NCI-H1105 treated with DMSO at 0.1 percent for 48 hours (cell line): ENCODE data around the gene NPHP4.

Source experiments
- DNase-seq: peaks from one replicate; lab custom pipeline; 2025; lab: John Stamatoyannopoulos, UW

Gene NPHP4

DNA sequence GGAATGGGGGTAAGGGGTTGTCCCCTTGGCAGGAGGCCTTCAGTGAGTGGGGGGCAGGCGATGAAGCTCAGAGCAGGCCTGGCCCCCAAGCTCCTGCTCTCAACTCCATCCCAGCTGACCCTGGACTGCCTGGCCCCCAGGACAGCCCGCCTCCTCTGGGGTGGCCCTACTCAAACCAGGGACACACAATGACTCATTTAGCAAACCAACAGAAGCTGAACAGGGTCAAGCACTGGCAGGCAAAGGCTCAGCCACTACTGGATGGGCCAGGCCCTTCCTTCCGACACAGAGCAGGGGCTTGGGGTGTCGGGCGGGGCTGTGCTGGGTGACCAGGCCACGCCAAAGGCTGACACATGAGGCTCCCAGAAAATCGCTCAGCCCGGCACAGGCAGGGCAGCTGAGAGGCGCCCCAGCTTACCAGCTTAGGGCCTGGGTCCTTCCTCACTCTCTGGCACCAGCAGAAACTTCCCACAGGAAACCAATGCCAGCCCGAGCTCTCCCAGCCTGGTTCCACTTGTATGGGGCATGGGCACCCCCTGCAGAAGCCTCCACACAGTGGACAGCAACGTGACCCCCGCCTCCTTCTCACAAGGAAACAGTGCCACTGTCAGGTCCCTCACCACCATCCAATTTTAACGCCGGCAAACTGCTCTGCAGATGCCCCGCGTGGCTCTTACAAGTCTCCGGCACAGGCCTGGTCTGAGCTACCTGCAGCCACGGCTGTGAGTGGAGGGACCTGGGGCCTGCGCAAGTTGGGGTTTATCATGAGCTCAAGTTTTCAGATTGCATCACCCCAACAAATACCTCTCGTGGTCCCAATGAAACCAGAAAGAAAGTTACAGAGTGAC lies 114.3 kb downstream of the NPHP4 start:
- no peak for DNase-seq

- no peak for DNase-seq
These were observed 115.2 kb downstream of the NPHP4 start for GRCh38 chr1:5877001-5877400.

- no peak for DNase-seq
These were observed 116.1 kb downstream of the NPHP4 start for GRCh38 chr1:5876094-5876650.

DNA sequence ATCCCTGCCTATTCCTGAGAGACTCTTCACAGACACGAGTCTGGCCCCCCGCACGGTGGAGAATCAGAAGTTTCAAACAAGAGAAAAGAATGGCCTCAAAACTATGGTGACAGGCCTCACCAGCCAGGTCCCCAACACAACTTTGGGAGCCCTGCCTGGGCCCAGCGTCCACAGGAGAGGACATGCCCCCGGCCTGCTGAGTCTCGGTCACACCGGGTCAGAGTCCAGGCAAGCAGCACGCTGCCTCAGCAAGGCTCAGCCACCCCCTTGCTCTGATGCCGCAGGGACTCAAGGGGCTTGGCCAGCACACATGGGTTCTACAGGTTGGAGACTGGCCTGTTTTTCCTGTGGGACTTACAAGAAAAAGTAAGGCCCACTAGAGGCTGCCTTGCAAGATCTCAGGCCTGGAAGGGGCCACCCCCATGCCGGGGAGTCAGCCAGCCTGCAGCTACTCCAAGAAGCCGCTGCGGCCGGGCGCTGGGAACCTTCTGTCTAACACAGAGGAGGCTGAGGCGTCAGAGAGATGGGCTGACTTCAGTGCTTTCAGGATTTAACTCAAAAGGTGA lies 116.8 kb downstream of the NPHP4 start:
- no peak for DNase-seq

GRCh38 chr1:5874416-5875110 lies 117.7 kb downstream of the NPHP4 start:
- no peak for DNase-seq

GRCh38 chr1:5873556-5873955 lies 118.7 kb downstream of the NPHP4 start:
- no peak for DNase-seq

DNA sequence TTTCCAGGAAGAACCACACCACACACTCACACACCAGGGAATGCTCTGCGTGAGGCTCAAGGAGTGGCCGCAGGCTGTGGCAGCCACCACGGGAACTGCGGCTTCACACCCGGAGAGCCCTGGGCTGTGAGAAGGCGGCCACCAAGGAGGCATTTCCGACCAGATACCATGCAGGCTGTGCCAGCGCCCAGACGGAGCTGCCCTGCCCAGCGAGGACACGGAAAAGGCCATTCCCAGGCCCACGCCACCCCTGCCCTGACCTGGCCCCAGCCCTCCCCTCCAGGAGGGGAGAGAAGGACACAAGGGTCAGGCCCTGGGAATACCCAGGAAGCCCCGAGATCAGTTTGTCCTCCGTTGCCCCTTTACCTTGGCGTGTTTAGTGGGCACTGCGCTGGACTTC lies 119.3 kb downstream of the NPHP4 start:
- DNase-seq = no peak

GRCh38 chr1:5868931-5869500 lies 123.2 kb downstream of the NPHP4 start:
- no peak for DNase-seq

- no peak for DNase-seq
These were observed 126.5 kb downstream of the NPHP4 start for GRCh38 chr1:5865774-5866173.

DNA sequence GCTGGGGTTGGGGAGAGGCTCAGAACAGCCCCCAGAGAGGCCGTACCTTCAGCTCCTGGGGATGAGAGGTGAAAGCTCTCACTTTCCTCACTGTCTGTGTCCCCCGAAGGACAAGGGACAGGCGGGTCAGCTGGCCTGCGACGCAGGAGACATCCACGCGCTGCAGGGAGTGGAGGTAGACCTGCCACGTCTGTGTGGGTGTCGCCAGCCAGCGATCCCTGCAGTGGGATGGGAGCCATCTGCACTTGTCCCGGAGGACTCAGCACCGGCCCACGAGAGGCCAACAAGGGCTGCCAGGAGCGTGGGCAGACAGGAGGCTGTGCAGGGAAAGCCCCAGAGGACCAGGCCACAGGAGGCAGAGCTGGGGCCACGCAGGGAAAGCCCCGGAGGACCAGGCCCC lies 127.2 kb downstream of the NPHP4 start:
- no peak for DNase-seq

GRCh38 chr1:5864256-5864655 lies 128.0 kb downstream of the NPHP4 start:
- DNase-seq = no peak

DNA sequence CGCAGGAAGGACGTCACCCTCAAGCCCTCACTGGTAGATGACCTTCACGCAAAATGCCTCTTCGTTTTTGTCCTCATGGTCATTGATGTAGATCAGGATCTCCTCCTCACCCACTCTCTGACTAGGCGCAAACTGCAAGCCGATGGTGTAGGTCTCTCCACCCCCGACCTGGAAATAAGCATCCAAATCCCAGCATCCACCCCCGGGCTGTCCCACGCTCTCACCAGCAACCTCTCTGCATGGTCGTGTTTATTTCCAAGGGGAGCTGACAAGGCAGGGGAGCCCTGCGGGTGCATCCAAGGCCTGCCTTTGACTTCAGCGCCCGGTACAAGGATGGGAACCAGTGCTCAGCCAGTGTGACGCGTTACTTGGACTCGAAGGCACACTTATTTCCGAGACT lies 129.0 kb downstream of the NPHP4 start:
- no peak for DNase-seq

DNA sequence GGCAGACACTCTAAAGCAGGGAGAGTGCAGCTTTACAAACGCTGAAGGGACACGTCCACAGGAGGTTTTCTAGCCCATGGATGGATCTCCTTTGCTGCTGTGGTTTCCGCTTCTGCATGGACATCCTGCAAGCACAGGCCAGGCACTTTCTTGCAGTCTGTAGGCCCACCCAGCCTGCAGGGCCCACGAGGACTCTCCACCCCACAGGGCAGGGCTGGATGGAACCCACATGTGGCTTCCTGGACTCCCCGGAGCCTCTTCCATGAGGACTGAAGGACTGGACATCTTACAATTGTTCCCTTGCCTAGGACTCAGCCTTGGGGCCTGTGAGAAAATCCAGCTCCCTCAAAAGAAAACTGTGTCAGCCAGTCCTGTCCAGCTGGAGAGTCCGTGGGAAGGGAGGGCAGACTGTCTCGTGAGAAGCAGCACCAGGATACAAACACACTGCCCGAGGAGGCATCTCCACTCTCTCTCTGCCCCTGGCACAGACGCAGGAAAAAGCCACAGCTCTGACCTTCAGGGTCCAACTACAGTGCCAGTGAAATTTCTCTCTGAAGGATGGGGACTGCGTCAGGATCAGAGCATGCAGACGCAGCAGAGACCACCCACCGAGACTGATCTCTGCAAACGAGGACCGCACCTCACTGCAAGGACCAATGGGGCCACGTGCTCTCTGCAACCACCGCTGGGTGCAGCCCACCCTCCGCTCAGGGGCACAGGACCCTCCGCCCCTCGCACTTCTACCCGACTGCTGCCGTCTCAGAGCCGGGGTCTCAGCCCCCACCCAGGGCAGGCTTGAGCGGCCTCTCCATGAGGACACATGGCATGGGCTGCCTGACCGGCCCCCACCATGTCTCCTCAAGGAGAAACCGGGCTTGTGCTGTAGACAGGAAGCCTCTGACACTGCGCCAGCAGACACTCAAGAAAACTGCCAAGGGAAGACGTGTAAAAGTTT lies 130.1 kb downstream of the NPHP4 start:
- no peak for DNase-seq

DNA sequence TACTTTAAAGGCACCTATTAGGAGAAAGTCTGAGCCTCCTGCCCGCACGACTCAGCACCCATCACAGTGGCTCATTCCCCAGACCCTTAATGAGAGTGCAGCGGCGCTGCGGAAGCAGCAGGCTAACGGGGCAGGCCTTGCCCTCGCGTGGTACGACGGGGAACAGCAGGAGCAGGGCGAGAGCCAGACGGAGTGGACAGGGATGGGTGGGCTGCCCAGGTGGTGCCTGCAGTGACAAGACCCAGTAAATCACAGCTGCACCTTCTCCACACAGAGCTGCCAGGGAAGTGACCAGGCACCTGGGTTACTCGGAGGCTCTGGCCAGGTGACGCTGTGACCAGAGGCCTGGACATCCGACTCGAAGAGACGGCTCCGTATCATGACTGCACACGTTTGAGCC lies 131.9 kb downstream of the NPHP4 start:
- DNase-seq = no peak

DNA sequence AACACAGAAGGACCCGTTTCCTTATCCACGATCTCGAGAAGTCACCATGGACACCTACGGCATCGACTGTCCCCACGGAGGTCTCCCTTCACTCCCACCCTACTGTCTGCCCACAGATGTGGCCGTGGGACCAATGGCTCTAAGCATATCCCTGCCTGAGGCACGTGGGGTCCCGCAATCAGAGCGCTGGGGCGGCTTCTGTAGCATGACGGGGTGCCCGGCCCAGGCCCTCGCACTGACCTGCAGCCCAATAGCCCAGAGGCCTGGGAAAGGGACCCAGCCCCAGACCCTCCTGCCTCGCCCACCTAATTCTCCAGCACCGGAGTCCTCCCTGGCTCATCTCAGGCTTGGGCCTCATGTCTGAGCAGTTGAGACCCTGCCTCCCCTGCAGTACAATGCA lies 132.5 kb downstream of the NPHP4 start:
- no peak for DNase-seq

DNA sequence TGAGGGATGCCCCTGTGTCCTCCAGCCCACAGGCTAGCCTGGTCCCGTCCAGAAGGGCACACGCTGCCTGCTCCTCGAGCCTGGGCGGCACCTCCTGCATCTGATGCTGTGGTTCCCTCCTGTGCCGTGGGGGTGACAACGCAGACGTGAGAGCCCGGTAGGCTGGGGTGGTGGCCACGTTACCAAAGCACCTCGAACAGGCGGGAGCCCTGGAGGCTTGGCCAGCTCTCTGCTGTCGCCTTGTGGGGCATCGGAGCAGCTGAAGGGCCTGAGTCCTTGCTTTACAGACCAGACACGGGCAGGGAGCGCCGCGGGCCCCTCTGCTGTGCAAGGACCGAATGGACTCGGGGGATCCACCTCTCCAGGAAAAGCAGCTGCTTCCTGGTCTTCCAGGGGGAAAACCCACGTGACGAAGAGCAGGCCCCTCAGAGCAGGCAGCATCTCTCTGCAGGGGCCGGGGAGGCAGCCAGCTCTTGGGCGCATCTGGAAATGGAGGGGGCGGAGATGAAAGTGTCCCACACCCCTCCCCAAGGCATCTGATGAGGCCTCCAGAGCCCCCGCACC lies 133.3 kb downstream of the NPHP4 start:
- DNase-seq = no peak

DNA sequence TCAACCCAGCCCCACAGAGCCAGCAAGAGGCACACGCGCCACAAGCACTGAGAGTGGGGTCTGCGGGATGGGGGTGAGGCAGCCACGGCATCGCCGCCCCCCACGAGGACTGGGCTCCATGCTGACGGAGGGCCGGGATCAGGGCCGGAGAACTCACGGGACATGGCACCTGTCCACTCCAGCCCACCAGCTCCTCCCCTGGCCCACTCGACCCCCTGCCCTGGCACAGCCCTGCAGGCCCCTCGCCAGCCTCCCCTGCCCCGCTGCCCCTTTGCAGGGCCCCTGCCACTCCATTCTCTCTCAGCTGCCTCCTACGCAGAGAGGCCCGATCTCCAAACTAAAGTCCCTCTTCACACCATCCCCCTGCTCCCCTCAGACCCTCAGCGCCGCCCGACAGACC lies 134.0 kb downstream of the NPHP4 start:
- DNase-seq = no peak

DNA sequence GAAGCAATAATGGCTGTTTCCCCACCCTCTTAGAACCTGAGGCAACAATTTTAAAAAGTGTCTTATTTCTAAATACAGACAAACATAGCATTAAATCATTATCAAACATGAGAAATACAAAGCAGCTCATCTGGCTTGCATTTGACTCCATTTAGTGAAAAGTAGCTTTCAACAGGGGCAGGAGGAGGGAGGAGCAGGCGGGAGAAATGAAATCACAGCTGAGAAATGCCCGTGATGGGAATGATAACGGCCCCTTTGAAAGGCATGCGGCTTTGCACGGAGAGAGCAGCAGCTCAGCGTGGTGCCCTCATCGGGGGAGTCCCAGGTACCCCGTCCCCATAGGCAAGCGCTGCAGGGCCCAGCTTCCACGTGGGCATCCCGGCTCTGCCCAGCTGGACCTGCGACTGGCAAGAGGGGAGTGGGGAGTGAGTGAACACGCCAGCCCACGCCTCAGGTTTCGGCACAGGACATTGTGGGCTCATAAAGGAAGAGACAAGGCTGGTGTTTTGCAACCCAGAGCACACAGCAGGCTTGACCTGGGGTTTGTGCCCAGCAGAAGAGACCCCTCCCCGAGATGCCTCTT lies 134.6 kb downstream of the NPHP4 start:
- DNase-seq = no peak

- DNase-seq = no peak
These were observed 135.2 kb downstream of the NPHP4 start for GRCh38 chr1:5857011-5857410.

DNA sequence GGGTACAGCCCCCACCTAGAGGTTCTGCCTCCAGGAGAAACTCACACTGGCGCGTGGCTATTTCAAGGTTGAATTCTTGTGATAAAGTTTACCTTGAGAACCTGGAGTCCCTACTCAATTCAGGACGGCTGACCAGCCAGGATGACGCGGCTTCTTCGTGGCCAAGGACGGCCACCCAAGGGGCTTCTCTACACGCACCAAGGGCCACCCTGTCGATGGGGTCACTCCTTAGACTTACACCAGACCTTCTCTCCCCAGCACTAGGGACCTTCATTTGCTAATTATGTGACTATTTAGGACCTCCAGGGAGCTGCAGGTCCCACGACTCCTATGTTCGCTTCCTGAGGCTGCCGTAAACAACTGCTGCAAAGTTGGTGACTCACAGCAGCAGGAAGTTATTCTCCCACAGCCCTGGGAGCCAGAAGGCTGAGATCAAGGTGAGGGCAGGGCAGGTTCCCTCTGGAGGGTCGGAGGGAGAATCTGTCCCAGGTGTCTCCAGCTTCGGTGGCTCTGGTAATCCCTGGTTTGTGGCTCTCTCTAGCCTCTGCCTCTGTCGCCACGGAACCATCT lies 135.9 kb downstream of the NPHP4 start:
- DNase-seq = no peak
